Epithelial cell of esophagus (primary cell): ENCODE data around the gene UPP1.
"Not testable (repeated sequence)": the region's sequence is repeated elsewhere in the genome, so short reads cannot be mapped to it uniquely, and the experiment has no call there.

Experiments
- DNase-seq: peaks from one replicate; pipeline ENCODE4 v3.0.0; 2010; ENCODE audit warnings: low read depth
- H3K4me3 ChIP-seq: 2 replicates; pipeline ENCODE4 v1.5.1; 2011; ENCODE audit warnings: mild to moderate bottlenecking, low read length, control low read depth
- CTCF ChIP-seq: IDR thresholded peaks from 2 replicates; pipeline ENCODE4 v1.5.1; 2011; ENCODE audit warnings: low read depth, mild to moderate bottlenecking, low read length, control low read depth, inconsistent platforms; ENCODE audit not compliant: insufficient read depth; ENCODE audit errors: missing control alignments

UPP1 gene

GRCh38 chr7:48114589-48114988, 25.5 kb downstream of the UPP1 start:
- no peak for DNase-seq
- no peak for TF ChIP-seq CTCF
- no peak overlapping the region for H3K4me3 ChIP-seq

DNA sequence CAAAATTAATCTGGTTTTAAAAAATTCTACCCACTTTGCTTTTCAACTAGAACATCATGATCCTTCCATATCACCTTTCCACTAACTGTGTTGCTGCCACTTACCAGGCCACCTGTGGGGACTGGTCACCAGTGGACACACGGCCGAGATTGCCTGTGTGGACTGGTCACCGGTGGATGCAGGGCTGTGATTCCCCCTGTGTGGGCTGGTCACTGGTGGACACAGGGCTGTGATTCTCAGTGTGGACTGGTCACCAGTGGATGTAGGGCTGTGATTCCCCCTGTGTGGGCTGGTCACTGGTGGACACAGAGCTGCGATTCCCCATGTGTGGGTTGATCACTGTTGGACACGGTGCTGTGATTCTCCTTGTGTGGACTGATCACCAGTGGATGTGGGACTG, 27.0 kb downstream of the UPP1 start:
- TF ChIP-seq CTCF, result no peak
- no peak overlapping the region for H3K4me3 ChIP-seq
- no peak for DNase-seq

DNA sequence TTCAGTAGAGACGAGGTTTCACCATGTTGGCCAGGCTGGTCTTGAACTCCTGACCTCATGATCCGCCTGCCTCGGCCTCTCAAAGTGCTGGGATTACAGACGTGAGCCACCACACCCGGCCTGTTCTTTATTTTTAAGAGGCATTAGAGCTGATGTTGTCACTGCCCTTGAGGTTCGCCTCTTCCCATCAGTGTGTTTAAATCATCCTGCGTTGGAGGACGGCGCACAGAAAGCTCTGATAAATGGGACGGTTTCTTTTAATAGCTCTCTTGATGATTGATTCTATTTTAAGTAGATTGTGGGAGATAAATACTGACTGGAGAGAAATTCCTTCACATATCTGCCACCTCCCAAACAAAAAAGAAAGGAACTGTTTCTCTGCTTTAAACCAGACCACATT, 29.0 kb downstream of the UPP1 start:
- no peak for DNase-seq
- H3K4me3 ChIP-seq, result no peak overlapping the region
- no peak for TF ChIP-seq CTCF

DNA sequence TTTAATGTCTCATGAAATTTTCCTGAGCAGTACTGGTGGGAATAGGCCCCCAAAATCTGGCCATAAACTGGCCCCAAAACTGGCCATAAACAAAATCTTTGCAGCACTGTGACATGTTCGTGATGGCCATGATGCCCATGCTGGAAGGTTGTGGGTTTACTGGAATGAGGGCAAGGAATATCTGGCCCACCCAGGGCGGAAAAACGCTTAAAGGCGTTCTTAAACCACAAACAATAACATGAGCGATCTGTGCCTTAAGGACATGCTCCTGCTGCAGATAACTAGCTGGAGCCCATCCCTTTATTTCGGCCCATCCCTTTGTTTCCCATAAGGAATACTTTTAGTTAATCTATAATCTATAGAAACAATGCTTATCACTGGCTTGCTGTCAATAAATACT, 31.5 kb downstream of the UPP1 start:
- H3K4me3 ChIP-seq, DNase-seq: not testable (repeated sequence)

- H3K4me3 ChIP-seq, result no peak overlapping the region
- DNase-seq, result no peak
- TF ChIP-seq CTCF, result no peak
Observed at GRCh38 chr7:48126037-48126436, 37.0 kb downstream of the UPP1 start.

GRCh38 chr7:48130658-48131108, 41.6 kb downstream of the UPP1 start:
- peak; percentile 30 for DNase-seq
- TF ChIP-seq CTCF, result no peak
- H3K4me3 ChIP-seq, result no peak overlapping the region

DNA sequence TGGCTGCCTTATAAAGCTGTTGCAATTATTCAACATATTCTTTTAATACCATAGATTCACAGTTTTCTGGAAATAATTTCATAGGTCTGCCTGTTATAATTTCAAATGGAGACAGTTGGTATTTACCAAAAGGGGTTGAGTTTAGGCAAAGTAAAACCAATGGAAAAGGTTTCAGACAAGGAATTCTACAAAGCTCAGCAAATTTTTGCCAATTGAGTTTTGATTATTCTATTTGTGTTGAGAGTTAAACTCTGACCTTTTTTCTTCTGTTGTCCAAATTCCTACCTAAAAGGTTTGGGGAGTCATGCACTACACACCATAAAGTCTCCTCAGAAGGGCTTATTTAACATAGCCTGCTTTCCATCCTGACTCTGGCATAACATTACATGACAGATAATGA, 43.7 kb downstream of the UPP1 start:
- no peak for DNase-seq
- no peak for TF ChIP-seq CTCF
- no peak overlapping the region for H3K4me3 ChIP-seq

GRCh38 chr7:48139459-48139858, 50.4 kb downstream of the UPP1 start:
- TF ChIP-seq CTCF, result peak; percentile 30
- H3K4me3 ChIP-seq, result no peak overlapping the region
- DNase-seq, result peak; percentile 16
